Fibroblast of the aortic adventitia (primary cell): ENCODE measurements around the gene CDH22. TPM values are rescaled to one million over a fixed set of nuclear protein-coding genes. Genes with fewer than 3 reads are reported as not detected.

ENCODE experiments used
- DNase-seq: peaks from one replicate; pipeline ENCODE4 v3.0.0-alpha.2; 2010; ENCODE audit warnings: low read depth
- H3K4me3 ChIP-seq: 2 replicates; pipeline ENCODE4 v1.5.1; 2011; ENCODE audit warnings: low read depth, mild to moderate bottlenecking, control low read depth, low read length, moderate library complexity
- total RNA-seq: library from RNA; depleted of rRNA; stranded (reverse); fragments of >200 nt; gene quantifications from 2 replicates; pipeline ENCODE4 v1.2.3, GENCODE V29; 2012; ENCODE audit warnings: low replicate concordance
- TF ChIP-seq, protein P1 (sequence below): IDR thresholded peaks from 2 replicates; pipeline ENCODE4 v1.5.1; 2011; ENCODE audit warnings: mild to moderate bottlenecking, low read length, control low read depth, inconsistent platforms; ENCODE audit not compliant: insufficient read depth

The CDH22 gene
- total RNA-seq, 1 donor, result not detected

- no peak for DNase-seq
- TF ChIP-seq, protein P1, sequence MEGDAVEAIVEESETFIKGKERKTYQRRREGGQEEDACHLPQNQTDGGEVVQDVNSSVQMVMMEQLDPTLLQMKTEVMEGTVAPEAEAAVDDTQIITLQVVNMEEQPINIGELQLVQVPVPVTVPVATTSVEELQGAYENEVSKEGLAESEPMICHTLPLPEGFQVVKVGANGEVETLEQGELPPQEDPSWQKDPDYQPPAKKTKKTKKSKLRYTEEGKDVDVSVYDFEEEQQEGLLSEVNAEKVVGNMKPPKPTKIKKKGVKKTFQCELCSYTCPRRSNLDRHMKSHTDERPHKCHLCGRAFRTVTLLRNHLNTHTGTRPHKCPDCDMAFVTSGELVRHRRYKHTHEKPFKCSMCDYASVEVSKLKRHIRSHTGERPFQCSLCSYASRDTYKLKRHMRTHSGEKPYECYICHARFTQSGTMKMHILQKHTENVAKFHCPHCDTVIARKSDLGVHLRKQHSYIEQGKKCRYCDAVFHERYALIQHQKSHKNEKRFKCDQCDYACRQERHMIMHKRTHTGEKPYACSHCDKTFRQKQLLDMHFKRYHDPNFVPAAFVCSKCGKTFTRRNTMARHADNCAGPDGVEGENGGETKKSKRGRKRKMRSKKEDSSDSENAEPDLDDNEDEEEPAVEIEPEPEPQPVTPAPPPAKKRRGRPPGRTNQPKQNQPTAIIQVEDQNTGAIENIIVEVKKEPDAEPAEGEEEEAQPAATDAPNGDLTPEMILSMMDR, result no peak
- no peak overlapping the region for H3K4me3 ChIP-seq
Measured at GRCh38 chr20:46334303-46334904, 26.1 kb upstream of the CDH22 start.

- DNase-seq, result no peak
- TF ChIP-seq, protein P1, result no peak
- no peak overlapping the region for H3K4me3 ChIP-seq
Measured at GRCh38 chr20:46333161-46333991, 25.1 kb upstream of the CDH22 start.

DNA sequence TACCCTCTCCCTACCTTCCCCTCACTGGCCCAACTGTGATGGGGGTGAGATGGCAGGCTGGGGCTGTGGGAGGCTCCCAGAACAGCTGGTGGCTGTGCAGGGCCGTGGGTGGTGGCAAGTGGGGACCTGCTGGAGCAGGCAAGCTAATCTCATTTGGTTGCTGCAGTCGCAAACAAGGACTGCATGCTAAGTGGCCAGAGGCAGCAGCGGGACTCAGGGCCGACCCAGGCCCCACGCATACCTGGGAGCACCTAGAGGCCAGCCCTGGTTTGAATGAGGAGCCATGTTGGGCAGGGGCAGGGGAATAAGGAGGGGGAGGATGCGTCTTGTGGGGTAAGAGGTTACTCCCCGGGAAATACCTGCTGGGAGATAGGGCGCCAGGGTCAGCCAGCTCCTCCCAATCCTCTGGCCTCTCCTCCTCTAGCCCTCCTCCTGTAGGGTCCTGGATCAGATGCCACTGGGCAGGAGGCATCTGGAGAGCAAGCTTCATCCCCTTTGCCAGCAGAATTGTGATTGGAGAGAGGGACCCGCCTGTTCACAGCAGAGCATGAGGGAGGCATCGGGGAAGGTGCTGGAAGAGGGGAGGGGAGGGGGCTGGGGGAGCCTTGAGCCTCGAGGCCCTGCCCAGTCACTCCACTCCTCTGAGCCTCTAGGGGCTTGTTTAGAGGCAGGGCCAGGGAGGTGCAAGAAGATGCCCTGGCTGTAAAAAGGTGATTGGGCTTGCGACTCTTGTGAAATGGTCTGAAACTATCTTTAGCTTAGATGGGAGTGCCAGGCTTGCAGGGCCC, 24.3 kb upstream of the CDH22 start:
- DNase-seq, result no peak
- no peak overlapping the region for H3K4me3 ChIP-seq
- TF ChIP-seq, protein P1, result no peak

- no peak for DNase-seq
- TF ChIP-seq, protein P1, result no peak
- no peak overlapping the region for H3K4me3 ChIP-seq
Measured at GRCh38 chr20:46331611-46332361, 23.5 kb upstream of the CDH22 start.

GRCh38 chr20:46330831-46331371, 22.6 kb upstream of the CDH22 start:
- TF ChIP-seq, protein P1, result no peak
- DNase-seq, result no peak
- H3K4me3 ChIP-seq, result no peak overlapping the region
